Transverse colon (tissue), 4 donors: Measurements from ENCODE around the gene ARL16.

Experiments
- CTCF ChIP-seq, 5 experiments: fragments of 200-600 bp in 3 of 5; fragments of 450-650 bp in 2 of 5; sonication (generic) in 3 of 5; IDR thresholded peaks; 1 replicate in 2 of 5; 2 replicates in 3 of 5; pipeline ENCODE4 v1.5.1; 2016 to 2017; ENCODE audit warnings: antibody characterized with exemption in 5 of 5, inconsistent platforms in 3 of 5, mild to moderate bottlenecking in 2 of 5, moderate library complexity in 1 of 5
- POLR2A ChIP-seq: fragments of 450-650 bp; IDR thresholded peaks from one replicate; pipeline ENCODE4 v1.6.1; 2016; ENCODE audit warnings: antibody characterized with exemption, mild to moderate bottlenecking, moderate library complexity
- POLR2AphosphoS5 ChIP-seq, 3 donors: sonication (generic); formaldehyde crosslinking; IDR thresholded peaks; one replicate each; pipeline ENCODE4 v1.6.1; 2016; ENCODE audit warnings: antibody characterized with exemption in 3 of 3

GRCh38 chr17:81648707-81649085, 34.9 kb downstream of the ARL16 start:
- TF ChIP-seq CTCF (IDR thresholded peaks at IDR 0.05): no peak
- no peak for TF ChIP-seq POLR2AphosphoS5 (IDR thresholded peaks at IDR 0.05)
- no peak for TF ChIP-seq POLR2A
